Heart right ventricle (tissue), 16 donors: ENCODE measurements around the gene SORL1. TPM values are rescaled to one million over a fixed set of nuclear protein-coding genes. Genes with fewer than 3 reads are reported as not detected.

ENCODE experiments used
- ATAC-seq, 8 donors: fragments of 200-7000 bp; cut with Tn5 transposase; one replicate each; pipeline ENCODE4 v1.9.1; 2020; ENCODE audit warnings: mild to moderate bottlenecking in 8 of 8, moderate library complexity in 8 of 8, moderate number of reproducible peaks in 1 of 8
- DNase-seq, 2 donors: peaks; one replicate each; pipeline ENCODE4 v3.0.0-alpha.2; 2020
- H3K27ac ChIP-seq, 10 donors: fragments of 200-600 bp; sonication (generic) in 2 of 10; one replicate each; pipeline versions ENCODE4 v1.5.0 to v1.8.0; 2020 to 2022; ENCODE audit warnings: mild to moderate bottlenecking in 3 of 10
- H3K27me3 ChIP-seq, 7 donors: fragments of 200-600 bp; one replicate each; pipeline ENCODE4 v1.8.0; 2021 to 2022; ENCODE audit warnings: mild to moderate bottlenecking in 2 of 7
- H3K36me3 ChIP-seq, 9 donors: fragments of 200-600 bp; sonication (generic) in 1 of 9; one replicate each; pipeline versions ENCODE4 v1.5.0 to v1.8.0; 2020 to 2022; ENCODE audit warnings: mild to moderate bottlenecking in 2 of 9
- H3K4me1 ChIP-seq, 9 donors: fragments of 200-600 bp; sonication (generic) in 1 of 9; one replicate each; pipeline versions ENCODE4 v1.5.0 to v1.8.0; 2020 to 2022; ENCODE audit warnings: mild to moderate bottlenecking in 4 of 9
- H3K4me3 ChIP-seq, 10 donors: fragments of 200-600 bp; sonication (generic) in 2 of 10; one replicate each; pipeline versions ENCODE4 v1.5.0 to v1.8.0; 2020 to 2022; ENCODE audit warnings: mild to moderate bottlenecking in 7 of 10, moderate library complexity in 2 of 10
- H3K9me3 ChIP-seq, 11 donors: fragments of 200-600 bp in 10 of 11; sonication (generic) in 2 of 11; one replicate each; pipeline versions ENCODE4 v1.5.0 to v1.8.0; 2013 to 2022; ENCODE audit warnings: mild to moderate bottlenecking in 2 of 11, control low read depth in 1 of 11, moderate library complexity in 1 of 11
- CTCF ChIP-seq, 9 donors: fragments of 200-600 bp; sonication (generic) in 2 of 9; IDR thresholded peaks; one replicate each; pipeline versions ENCODE4 v1.5.0 to v1.8.0; 2021 to 2022; ENCODE audit warnings: antibody characterized with exemption in 9 of 9, mild to moderate bottlenecking in 5 of 9, moderate library complexity in 1 of 9
- WGBS, 2 donors: extraction: QIAGEN DNeasy Blood & Tissue Kit; methylation state at CpG; one replicate each; pipeline ENCODE4 v1.1.7; 2013; ENCODE audit warnings: inconsistent platforms in 1 of 2; 5-methylcytosine and 5-hydroxymethylcytosine counted together
- intact Hi-C, 10 donors: fragments of 100-400 bp; cut with DNase I; formaldehyde crosslinking; loops; one replicate each; pipeline versions ENCODE4 v1.11.1 to v1.14.2; 2022
- polyA plus RNA-seq, 2 donors: library from polyadenylated mRNA; stranded (reverse); fragments of 200-250 nt; gene quantifications; one replicate each; pipeline ENCODE4 v1.2.3, GENCODE V29; 2013
- total RNA-seq, 10 donors: library from RNA; stranded (reverse); fragmentation: NEBNext Ultra II Directional in 3 of 10; extraction: Animal tissue kit (Norgen Biotek cat#: 25700) in 3 of 10; gene quantifications; one replicate each; pipeline versions ENCODE4 v1.2.1 to v1.2.4, GENCODE V29; 2021 to 2023
- donor health status: Arrhythmogenic right ventricular cardiomyopathy.
- donor health status: ischemic (EF 13 %, LVEDD 7.1; RV severe dilation, severe dysfunction).
- donor health status: healthy with polysubstance abuse.
- donor health status: DM: no; HTN: yes; CAD: no.
- donor health status: DM: no; HTN: no; CAD: no.
- donor health status: ischemic (EF 25% LVEDD 6.9; RV normal size, moderate dysfunction).
- donor health status: ischemic (EF 25% LVEDD 5.7; RV mildly dilated, moderate dysfunction).
- donor health status: healthy.
- donor health status: DM: yes; HTN: yes; CAD: no.
- donor health status: Ischemic cardiomyopathy.
- donor health status: ischemic (EF 35%, LVEDD 5.7; RV mildly dilated, moderate dysfunction).
- donor health status: nonischemic (EF 11% LVEDD 7.7; RV severe dilation, severe dysfunction).
- donor health status: DM: yes; HTN: yes; CAD: no.
- donor health status: PGD.
- donor health status: ischemic (EF 29% LVEDD 5.4; RV normal size, mild dysfunction).
- donor health status: nonischemic (EF 23%, LVEDD 6.1; RV moderate dilation, normal function).

SORL1 gene
- total and polyA plus RNA-seq, 12 donors, result 0.26 to 15.1 (median 8.7) TPM

- no peaks in the 10 kb centered on the region for H3K4me1 ChIP-seq
- no peaks in the 10 kb centered on the region for H3K9me3 ChIP-seq
- H3K36me3 ChIP-seq, result no peaks in the 10 kb centered on the region
- WGBS, 2 donors, result 91 to 93% methylated on average over 1 of the region's 1 CpG
- intact Hi-C loops, result no loop called here
- H3K27me3 ChIP-seq, result peaks cover 0 to 6% (median 0%) of the 10 kb centered on the region in 7 donors
- DNase-seq (no peak), ATAC-seq (no peak)
- no peak overlapping the region for H3K4me3 ChIP-seq
- H3K27ac ChIP-seq, result no peak overlapping the region
- TF ChIP-seq CTCF (IDR thresholded peaks at IDR 0.05), result no peak
Observed at GRCh38 chr11:121645596-121645995, 193.5 kb downstream of the SORL1 start.

DNA sequence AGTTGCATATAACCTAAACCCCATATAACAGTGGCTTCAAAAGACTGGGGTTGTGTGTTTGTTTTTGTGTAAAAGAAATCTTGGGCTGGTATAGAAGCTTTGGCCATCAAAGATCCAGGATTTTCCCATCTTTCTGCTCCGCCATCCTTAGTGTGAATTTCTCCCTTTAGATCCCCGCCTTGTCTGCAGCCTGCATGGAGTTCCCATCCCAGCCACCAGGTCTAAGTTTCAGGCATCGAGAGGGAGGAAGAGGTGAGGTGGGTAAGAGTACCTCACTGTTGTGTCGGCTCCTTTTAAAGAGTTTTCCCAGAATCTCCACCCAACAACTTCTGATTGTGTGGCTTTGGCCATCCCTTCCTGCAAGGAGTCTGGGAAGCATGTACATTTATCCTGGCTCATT is 196.2 kb downstream of the SORL1 start:
- 88% methylated on average over 4 of the region's 4 CpGs for WGBS, 2 donors
- no peak for ATAC-seq
- no peak overlapping the region for H3K4me3 ChIP-seq
- no peaks in the 10 kb centered on the region for H3K4me1 ChIP-seq
- H3K36me3 ChIP-seq, result no peaks in the 10 kb centered on the region
- no peak overlapping the region for H3K27ac ChIP-seq
- intact Hi-C loops, result no loop called here
- no peak for TF ChIP-seq CTCF (IDR thresholded peaks at IDR 0.05)
- peaks cover 0 to 6% (median 0%) of the 10 kb centered on the region in 7 donors for H3K27me3 ChIP-seq
- no peaks in the 10 kb centered on the region for H3K9me3 ChIP-seq
- no peak for DNase-seq

DNA sequence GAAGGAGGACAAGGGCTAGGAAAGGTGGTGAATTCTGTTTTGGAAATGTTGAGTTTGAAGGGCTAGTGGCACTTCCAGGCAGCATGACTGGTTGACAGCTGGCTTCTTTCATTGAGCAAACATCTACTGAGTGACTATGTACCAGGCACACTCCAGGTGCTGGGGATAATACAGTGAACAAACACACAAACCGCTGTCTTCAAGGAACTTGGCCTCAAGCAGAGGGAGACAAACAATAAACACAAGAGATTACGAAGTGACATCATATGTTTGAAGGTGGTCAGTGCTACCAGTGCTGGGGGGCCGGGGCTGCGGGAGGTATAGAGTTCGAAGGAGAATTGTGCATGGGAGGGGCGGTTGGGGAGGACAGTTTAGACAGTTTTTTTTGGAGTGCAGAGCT is 197.7 kb downstream of the SORL1 start:
- ATAC-seq (no peak), DNase-seq (no peak)
- Histone ChIP-seq H3K27ac (no peak overlapping the region), H3K27me3 (peaks cover 0 to 5% (median 0%) of the 10 kb centered on the region in 7 donors), H3K4me1 (peaks cover 0 to 5% (median 2%) of the 10 kb centered on the region in 9 donors), H3K9me3 (no peaks in the 10 kb centered on the region), H3K36me3 (no peaks in the 10 kb centered on the region), H3K4me3 (no peak overlapping the region)
- no peak for TF ChIP-seq CTCF (IDR thresholded peaks at IDR 0.05)
- WGBS, 2 donors, result 87% methylated on average over 6 of the region's 6 CpGs
- intact Hi-C loops, result loop anchor here in 6 of 10 donors (5.0 to 10.0 kb wide), 7 partner anchors 365 to 858 kb away; no protein-coding TSS in a partner anchor

GRCh38 chr11:121650351-121651256 is 198.5 kb downstream of the SORL1 start:
- H3K4me1 ChIP-seq, result peaks cover 0 to 14% (median 8%) of the 10 kb centered on the region in 9 donors
- H3K27me3 ChIP-seq, result peaks cover 0 to 8% (median 0%) of the 10 kb centered on the region in 7 donors
- H3K9me3 ChIP-seq, result no peaks in the 10 kb centered on the region
- no peaks in the 10 kb centered on the region for H3K36me3 ChIP-seq
- 79% methylated on average over 12 of the region's 12 CpGs for WGBS, 2 donors
- intact Hi-C loops, result loop anchor here in 6 of 10 donors (5.0 to 10.0 kb wide), 7 partner anchors 364 to 857 kb away; no protein-coding TSS in a partner anchor
- ATAC-seq (no peak), DNase-seq (no peak)
- H3K27ac ChIP-seq, result no peak overlapping the region
- no peak for TF ChIP-seq CTCF (IDR thresholded peaks at IDR 0.05)
- no peak overlapping the region for H3K4me3 ChIP-seq
